HG03135 (cell line): Measurements from ENCODE around the gene PTBP3.
"Not testable (repeated sequence)": the region's sequence is repeated elsewhere in the genome, so short reads cannot be mapped to it uniquely, and the experiment has no call there.

ENCODE experiments used
- ATAC-seq: cut with Tn5 transposase; IDR thresholded peaks from one replicate; pipeline ENCODE4 v1.9.1; 2021; ENCODE audit warnings: mild to moderate bottlenecking, moderate library complexity; ENCODE audit not compliant: unreplicated experiment

The PTBP3 gene

DNA sequence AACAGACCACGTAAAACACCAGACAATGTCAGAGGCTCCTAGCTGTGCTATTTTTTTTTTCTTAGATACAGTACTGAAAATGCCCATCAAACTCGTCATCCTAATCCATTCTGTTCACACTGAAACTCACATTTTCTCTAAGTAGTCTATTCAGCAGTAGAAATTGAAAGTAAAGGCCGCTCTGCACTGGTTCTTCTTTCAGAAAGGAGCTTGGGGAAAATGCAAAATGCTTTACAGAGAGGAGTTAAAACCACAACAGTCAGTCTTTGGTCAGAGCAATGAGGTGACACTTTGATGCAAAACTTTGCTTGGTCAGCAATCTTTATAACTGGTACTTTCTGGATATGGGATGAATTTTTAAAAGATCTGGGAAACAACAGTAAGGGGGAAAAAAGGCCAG, 114.5 kb downstream of the PTBP3 start:
- ATAC-seq: peak; percentile 92

DNA sequence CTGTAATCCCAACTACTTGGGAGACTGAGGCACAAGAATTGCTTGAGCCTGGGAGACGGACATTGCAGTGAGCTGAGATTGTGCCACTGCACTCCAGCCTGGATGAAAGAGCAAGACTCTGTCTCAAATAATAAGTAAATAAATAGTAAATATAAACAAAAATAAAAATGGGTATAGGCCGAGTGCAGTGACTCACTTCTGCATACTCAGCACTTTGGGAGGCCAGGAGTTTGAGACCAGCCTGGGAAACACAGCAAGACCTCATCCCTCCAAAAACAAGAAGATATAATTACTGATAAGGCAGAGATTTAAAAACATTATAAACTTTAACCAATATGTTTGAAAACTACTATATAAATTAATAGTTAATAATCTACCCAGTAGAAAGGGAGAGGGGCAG, 120.5 kb downstream of the PTBP3 start:
- no peak for ATAC-seq

DNA sequence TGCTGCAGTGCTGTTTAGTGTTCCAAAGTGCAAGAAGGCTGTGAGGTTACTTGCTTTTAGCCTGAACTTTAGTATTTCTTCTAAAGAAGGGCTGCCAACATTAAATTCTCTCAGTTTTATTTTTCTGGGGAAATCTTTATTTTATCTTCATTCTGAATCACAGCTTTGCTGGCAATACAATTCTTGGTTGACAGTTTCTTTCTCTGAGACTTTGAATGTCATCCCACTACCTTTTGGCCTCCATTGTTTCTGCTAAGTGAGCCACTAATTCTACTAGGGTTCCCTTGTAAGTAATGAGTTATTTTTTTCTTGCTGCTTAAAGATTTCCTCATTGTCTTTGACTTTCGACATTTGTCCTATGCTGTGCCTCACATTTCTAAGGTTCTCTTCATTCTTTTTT, 126.0 kb downstream of the PTBP3 start:
- no peak for ATAC-seq

DNA sequence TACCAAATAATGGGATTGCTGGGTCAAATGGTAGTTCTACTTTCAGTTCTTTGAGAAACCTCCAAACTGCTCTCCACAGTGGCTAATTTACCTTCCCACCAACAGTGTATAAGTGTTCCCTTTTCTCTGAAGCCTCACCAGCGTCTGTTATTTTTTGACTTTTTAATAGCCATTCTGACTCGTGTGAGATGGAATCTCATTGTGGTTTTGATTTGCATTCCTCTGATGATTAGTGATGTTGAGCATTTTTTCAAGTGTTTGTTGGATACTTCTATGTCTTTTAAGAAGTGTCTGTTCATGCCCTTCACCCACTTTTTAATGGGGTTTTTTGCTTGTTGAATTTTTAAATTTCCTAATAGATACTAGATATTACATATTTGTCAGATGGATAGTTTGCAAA, 129.9 kb downstream of the PTBP3 start:
- ATAC-seq: no peak

DNA sequence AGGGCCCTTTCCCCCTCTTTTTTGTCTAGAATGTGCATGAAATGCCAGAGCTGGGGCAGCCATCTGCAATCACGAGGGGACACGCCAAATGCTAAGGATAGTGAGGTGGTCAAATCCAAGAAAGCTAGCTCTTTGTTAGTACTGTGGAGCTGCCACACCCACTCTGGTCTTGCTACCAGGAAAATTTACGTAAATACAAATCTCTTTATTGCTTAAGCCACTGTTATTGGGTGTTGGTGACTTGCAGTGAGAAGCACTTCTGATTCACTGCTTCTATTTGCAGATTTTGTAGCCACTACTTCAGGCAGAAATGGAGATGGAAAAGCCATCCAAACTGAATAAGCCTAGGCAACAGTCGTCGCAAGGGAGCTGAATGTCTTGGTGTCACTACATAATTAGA, 132.7 kb downstream of the PTBP3 start:
- no peak for ATAC-seq

DNA sequence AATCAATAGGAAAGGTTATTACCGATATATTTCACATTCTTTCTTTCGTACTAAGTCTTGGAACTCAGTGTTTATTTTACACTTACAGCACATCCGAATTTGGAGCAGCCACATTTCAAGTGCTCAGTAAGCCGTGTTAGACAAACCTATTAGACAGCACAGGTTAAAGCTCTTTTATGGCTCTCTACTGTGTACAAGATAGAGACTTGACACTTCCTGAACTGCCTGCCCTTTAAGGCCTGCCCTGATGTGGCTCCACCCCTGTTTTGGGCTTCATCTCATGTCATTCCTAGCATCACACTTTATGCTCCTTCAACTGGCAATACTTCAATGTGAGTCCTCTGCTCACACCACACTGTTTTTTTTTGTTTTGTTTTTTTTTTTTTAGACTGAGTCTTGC, 134.8 kb downstream of the PTBP3 start:
- no peak for ATAC-seq

DNA sequence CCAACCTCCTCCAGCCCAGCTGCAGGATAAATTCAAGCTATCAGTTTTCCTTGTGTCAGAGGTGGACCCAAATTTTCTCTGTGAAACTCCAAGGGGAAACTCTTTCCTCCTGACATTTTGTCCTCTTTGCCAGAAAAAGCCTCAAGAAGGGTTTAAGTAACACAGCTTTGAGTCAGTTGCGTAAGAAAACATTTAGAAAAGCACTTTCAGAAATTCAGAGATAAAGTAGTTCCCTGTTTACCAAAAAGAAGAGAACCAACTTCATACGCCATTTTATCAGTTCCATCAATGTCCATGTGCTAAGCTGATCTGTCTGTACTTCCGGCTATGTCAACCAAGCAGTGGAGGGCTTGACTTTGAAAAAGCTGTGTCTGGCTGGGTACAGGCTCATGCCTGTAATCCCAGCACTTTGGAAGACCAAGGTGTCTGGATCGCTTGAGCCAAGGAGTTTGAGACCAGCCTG, 138.4 kb downstream of the PTBP3 start:
- ATAC-seq: no peak

DNA sequence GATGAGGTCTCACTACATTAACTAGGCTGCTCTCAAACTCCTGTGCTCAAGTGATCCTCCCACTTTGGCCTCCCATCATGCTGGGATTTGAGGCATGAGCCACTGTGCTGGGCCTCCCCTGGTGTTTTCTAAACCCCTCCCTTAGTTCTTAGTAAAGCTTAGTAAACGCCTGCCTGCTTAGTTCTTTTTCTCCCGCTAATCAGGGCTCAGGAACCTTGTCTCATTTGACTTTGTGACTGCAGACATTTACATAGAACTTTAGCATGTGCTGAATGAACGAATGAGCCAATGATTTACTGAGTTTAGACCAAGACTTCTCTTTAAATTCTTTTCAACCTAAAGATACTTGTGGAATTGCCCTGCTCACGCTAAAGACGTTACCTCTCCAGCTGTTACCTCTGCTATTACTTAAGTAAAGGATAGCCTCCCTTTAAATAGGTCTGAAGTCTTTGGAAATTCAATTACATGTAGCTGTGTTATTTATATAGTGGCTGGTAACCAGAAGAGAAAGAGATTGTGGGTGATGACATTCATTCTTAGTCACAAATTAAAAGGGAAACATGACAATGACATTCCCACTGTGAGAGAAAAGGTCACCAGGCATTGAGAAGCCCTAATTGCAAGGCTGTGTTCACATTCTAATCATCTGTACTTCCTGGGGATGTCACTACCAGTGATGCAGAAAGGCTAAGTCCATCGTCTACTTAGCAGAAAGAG, 139.7 kb downstream of the PTBP3 start:
- ATAC-seq: no peak

DNA sequence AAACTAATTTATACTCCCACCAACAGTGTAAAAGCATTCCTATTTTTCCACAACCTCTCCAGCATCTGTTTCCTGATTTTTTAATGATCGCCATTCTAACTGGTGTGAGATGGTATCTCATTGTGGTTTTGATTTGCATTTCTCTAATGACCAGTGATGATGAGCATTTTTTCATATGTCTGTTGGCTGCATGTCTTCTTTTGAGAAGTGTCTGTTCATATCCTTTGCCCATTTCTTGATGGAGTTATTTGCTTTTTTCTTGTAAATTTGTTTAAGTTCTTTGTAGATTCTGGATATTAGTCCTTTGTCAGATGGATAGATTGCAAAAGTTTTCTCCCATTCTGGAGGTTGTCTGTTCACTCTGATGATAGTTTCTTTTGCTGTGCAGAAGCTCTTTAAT, 143.1 kb downstream of the PTBP3 start:
- not testable (repeated sequence) for ATAC-seq

DNA sequence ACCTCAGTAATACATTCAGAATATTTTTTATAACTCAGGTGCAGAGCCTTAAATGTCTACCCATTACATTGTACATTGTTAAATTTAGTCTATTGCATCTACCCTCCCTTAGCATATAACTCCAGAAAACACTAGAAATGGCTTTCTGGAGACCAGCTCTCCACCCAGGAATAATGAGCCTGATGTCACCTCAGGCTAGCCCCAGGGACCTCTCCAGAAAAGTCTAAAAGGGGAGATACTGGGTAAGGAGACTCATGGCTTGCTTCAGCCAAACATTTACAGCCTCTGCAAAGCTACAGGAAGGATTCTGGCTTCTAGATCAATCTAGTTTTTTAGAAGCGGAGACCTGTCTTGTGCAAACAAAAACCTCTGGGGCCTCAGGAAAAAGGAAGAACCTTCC, 144.5 kb downstream of the PTBP3 start:
- no peak for ATAC-seq

DNA sequence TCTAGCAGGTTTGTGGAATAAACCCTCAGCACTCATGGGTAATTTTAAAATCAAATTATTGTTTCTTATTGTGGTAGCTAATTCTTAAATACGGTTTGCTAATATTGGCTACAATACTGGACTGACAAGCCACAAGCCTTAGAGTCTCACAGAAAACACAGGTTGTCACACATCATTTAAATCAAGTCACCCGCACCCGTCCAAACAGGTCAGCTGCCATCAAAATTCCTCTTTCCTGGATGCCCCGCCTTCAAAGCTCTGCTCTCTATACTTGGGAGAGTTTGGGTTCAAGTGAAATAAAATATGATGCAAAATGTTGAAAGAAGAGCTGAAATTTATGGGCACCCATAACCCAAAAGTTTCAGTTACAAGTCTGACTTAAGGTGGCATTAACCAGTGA, 146.0 kb downstream of the PTBP3 start:
- ATAC-seq: no peak

DNA sequence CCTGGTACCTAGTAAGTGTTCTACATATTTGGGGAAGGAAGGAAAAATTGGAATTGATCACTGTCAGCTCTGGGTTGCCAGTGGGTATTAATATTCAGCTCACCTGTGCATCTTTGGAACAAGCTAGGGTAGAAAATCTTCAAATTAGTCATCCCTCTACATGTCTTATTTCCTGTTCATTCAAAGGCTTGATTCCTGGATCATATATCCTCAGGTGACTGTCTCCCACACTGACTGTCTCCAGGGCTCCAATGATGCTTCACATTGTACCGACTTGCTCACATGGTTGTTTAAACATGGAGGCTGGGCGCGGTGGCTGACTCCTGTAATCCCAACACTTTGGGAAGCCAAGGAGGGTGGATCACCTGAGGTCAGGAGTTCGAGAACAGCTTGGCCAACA, 146.7 kb downstream of the PTBP3 start:
- no peak for ATAC-seq

DNA sequence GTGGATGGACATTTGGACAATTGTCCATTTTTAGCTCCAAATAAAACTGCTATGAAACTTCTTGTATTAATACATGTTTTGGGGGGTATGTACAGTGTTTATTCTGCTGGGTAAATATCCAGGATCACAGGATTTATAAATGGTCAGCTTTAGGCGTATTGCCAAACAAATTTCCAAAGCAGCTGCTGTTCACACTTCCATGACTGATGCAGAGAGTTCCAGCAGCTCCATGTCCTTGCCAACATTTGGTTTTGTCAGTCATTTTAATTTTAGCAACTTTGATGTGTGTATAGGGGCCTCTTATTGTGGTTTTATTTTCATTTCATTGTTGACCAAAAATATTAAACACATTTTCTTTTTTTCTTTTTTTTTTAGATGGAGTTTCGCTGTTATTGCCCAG, 148.5 kb downstream of the PTBP3 start:
- ATAC-seq: no peak

DNA sequence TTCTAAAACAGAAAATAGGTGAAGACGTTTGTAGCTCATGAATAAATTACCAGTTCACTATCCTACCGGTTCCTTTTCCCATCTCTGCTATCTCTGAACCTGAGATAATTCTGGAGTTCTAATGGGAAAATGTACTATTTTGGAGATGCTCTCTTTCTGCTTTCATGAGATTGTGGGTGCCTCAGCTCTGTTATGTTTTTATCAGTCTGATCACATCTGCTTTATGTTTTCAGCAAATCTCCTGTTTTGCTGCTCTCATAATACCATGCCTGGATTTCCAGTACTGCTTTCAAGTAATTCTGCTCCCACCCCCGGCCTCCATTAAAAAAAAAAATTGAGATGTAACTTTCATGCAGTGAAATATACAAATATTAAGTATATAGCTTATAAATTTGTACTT, 149.2 kb downstream of the PTBP3 start:
- ATAC-seq: no peak

DNA sequence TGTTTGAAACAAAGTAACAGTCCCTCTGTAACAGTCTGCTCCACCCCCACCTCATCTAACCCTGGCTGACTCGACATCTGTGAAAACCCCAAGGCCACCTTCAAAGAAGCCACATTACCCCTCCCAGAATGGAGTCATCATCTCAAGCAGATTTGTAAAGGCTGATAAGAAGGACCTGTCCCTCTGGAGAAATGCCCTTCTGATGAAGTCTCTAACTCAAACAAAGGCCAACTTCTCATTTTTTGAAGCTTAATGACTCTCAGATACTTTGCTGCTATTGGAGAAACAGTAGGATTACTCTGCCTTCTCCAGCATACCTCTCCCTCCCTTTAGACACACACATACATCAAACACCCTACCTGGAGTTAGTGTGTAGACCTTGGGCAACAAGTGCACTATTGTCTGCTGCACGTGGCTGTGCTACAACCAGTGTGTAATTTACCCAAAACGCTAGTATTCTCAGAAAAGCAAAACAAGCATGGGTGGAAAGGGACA, 153.0 kb downstream of the PTBP3 start:
- no peak for ATAC-seq

DNA sequence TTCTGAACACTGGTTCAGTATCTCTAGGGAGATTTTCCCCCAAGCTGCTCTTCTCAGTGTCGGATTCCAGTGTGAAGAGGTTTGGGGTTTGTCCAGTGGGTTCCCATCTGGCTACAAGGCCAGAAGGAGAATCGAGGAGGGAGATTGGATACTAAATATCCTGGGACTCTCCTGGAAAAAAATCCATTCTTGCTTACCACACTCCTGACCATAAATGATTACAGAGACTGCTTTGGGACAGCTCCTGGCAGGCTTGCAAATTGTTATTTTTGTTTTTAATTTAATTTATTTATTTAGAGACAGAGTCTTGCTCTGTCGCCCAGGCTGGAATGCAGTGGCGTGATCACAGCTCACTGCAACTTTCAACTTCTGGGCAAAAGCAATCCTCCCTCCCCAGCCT, 153.6 kb downstream of the PTBP3 start:
- no peak for ATAC-seq

DNA sequence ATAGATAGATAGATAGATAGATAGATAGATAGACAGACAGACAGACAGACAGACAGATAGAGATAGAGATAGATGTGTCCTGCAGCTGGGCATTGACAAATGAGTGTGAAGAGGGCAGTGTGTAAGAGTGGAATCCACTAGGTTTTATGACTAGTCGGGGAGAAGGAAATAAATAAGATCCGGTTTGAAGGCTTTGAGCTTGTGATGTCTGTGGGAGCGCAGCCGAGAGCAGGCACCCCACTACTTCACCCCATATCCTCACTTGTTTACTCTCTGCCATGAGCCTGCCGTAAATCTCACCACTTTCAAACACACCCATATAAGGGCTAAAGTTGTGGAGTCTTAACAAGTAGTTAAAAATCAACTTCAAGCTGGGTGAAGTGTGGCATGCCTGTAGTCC, 156.9 kb downstream of the PTBP3 start:
- ATAC-seq: no peak

DNA sequence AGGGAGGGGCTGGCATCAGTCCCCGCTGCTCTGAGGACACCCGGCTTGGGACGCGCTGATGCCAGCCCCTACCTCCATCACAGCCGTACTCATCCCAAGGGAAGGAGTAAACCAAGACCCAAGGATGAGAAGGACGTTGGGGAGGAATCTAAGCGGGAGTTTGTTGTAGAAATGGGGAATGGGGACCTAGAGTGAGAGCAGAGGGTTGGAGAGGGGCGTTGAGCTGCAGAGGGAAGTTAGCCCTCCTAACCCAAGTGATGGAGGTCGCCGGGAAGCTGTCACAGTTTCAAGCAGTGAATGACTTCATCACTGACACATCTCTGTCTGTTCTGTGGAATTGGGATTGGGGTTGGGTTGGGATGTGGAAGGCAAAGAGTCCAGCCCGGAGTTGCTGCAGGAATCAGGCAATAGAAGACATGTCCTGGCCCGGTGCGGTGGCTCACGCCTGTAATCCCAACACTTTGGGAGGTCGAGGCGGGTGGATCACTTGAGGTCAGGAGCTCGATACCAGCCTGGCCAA, 157.6 kb downstream of the PTBP3 start:
- ATAC-seq: no peak

DNA sequence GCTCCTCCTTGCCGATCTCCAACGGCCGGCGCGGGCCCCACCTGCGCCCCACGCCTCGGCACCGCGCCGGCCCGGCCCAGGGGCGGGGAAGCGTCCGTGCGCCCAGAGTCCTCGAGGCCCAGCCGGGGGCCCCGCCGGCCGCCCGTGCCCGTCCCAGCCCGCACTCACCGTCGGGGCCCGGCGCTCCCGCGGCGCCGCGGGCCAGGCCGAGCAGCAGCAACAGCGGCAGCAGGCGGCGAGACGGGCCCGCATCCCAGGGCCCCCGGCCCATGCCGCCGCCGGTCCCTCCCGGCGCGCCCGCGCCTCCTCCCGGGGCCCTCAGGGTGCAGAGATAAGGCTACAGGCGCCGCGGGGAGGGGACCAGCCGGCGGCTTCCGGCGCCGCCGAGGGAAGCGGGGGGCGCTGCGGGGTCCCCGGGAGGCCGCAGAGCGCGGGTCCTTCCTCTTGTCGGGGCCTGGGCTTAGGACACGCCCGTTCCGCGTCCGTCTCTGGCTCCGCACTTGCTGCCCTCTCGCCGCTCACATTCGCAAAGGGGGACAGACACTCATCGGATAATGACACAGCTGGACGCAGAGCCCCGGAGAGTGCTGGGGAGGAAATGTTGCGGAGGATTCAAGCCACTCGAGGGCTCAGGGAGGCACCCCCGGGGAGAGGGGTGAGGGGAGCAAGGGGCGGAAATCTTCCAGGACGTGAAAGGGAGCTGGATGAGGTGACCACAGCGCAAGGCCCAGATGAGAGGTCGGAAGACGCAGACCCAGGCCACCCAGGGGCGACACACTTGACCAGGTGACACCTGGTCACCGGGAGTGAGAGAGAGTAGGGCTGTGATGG, 158.2 kb downstream of the PTBP3 start, which contains the start of gene SUSD1:
Gene SUSD1 (minus strand): TSS at position 333 of the 831 bp plus-strand sequence. CDS start 62 bp downstream, at position 271.
- peak; percentile 44 for ATAC-seq

DNA sequence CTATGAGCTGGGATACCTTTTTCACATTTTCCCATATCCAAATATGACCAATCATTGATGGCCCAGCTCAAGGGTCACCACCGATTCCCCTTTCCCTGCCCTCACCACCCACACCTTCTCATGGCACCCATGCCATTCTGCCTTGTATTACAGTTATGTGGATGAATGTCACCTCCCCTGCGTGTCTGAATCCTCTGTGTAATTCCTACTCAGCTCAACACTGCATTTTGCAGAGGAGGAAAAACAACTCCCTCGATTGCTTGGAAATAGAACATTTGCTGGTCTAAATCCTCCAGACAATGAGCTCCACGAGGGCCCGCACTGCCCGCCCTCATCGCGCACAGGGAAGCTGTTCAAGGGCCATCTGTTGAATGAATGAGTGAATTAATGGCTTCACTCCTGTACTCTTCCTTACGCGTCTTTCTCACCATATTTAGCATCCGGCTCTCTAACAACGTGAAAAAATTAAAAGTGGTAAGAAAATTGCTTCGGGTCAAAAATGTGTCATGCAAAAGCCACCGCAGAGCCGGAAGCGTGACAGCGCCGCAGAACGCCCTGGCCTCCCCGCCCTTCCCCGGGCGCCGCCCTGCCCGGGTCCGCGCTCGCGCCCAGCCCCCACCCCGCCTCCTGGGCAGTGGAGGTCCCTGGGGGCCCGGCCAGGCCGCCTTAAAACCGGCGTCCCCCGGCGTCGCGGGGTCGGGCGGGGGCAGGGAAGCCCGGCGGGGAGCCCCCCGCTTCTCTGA, 159.0 kb downstream of the PTBP3 start:
- ATAC-seq: peak; percentile 88
